HG02870 (cell line): Measurements from ENCODE around the gene SERPINA5.
"Not testable (repeated sequence)": the region's sequence is repeated elsewhere in the genome, so short reads cannot be mapped to it uniquely, and the experiment has no call there.

ENCODE experiments used
- ATAC-seq: cut with Tn5 transposase; IDR thresholded peaks from one replicate; pipeline ENCODE4 v1.9.1; 2021; ENCODE audit warnings: mild to moderate bottlenecking, moderate library complexity; ENCODE audit not compliant: unreplicated experiment

The SERPINA5 gene

DNA sequence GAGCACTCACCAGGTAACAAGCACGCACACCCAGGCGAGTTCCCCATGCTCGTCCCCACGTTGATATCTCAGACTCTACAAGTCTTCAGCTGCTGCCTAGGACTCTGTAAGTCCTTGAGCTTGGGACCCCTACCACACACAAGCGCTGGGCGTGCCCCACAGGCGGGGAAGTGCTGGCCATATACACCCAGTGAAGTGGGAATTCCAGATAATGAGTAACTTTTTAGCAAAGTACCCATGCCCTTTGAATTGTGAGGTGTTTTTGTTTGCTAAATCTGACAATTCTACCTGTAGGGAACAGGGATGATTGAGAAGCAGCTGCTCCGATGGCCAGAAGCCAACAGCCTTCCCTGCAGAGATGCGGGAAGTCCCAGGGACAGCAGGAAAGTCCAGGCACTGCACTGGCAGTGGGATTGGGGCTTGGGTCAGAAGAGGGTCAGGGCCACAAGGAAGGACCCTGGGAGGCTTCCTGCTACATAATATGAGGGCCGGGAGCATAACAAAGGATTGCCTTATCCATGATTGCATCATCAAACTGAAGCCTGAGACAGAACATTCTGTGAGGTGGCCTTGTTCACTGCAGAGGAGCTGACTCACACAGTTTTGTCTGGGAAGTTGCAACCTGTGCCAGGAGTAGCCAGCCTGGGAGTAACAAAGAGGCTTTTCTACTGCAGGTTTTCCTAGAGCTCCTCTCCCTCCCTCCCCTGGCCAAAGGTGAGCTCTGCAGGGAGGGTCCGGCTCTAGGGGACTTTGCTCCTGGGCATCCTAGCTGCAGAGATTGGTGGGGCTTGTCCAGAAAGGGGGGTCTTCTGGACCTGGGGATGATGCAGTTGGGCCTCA, 17.8 kb downstream of the SERPINA5 start:
- ATAC-seq: no peak

DNA sequence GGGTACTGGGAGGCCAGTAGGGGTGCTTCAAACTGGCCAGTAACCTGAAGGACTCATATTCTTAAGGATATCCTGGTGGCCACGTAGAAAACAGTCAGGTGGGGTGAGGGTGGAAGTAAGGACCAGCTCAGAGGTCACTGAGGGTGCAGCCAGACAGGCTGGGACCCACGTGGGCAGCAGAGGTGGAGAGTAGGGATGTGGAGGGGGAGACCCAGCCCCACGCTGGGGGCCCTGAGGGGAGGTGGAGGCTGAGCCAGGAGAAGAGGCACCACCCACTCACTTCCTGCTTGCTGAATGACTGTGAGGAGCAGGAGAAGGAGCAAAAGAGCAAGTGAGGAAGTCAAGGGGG, 18.4 kb downstream of the SERPINA5 start:
- no peak for ATAC-seq

DNA sequence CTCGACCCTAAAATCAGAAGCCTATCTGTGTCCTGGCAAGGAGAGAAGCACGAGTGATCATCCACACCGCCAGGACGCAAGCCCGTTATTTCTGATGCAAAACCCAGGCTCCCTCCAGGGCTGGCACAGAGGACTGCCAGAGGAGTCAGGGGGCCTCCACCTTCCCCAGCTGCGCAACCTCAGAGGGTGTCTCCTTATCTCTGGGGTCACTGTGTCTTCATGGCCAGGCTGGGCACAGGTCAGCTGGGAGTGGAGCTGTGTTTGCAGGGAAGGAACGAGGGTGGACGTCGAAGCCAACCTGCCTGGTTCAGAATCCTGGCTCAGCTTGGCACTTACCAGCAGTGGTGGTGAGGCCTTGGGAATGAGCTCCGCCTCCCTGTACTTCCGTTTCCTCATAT, 18.9 kb downstream of the SERPINA5 start:
- ATAC-seq: no peak

DNA sequence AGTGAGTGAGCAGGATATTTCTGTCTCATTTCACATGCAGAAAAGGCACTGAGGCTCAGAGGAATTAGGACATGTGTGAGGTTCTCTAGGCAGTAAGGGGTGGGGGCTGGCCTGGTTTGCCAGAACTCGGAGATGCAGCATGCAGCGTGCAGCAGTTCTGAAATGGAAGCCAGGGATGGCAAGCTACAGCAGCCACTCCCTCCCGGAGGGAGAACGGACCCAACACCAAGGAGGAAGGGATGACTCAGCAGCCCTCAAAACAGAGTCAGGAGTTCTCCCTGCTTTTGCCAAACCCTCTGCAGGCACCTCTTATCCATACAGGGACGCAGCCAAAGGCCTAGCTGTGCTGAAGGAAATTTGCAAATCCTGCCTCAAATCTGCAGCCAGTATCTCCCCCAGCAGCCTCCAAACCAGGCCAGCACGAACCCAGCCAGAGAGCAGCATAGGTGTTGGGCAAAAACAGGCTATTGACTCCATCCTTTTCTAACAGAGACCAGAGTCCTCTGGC, 20.7 kb downstream of the SERPINA5 start:
- ATAC-seq: no peak

DNA sequence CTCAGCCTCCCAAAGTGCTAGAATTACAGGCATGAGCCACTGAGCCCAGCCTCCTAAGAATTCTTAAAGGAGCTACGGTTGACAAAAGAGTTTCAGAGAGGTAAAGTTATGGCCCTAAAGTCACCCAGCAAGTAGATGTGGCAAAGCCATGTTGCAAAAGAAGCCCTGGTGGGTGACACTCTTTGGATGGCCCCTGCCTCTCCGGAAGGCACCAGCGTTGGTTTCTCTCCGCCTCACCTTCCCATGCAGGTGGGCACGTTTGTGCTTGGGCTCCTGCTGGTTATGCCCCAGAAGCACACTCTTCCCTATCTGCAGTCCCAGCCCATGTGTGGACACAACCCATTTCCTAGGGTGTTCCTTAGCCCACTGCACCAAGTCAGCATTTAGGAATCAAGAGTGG, 21.5 kb downstream of the SERPINA5 start:
- ATAC-seq: no peak

DNA sequence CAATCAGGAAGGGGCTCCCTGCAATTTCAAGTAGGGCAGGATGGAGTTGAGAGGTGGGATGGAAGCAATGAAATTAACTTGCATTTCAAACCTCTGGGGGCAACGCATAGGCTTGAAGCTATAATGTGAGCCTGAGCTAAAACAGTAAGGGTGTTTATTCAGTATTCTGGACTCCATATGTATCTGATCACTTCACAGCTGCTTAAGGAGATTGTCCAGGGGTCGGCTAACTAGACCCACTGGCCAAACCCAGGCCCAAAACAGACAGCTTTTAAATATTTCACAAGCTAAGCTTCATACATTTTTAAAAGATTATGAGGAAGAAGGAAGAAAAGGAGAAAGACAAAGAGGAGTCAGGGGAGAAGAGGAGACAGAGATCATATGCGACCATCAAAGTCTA, 24.1 kb downstream of the SERPINA5 start:
- no peak for ATAC-seq

DNA sequence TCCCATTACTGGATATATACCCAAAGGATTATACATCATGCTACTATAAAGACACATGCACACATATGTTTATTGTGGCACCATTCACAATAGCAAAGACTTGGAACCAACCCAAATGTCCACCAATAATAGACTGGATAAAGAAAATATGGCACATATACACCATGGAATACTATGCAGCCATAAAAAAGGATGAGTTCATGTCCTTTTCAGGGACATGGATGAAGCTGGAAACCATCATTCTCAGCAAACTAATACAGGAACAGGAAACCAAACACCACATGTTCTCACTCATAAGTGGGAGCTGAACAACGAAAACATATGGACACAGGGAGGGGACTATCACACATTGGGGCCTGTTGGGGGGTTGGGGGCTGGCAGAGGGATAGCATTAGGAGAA, 27.7 kb downstream of the SERPINA5 start:
- ATAC-seq: not testable (repeated sequence)

DNA sequence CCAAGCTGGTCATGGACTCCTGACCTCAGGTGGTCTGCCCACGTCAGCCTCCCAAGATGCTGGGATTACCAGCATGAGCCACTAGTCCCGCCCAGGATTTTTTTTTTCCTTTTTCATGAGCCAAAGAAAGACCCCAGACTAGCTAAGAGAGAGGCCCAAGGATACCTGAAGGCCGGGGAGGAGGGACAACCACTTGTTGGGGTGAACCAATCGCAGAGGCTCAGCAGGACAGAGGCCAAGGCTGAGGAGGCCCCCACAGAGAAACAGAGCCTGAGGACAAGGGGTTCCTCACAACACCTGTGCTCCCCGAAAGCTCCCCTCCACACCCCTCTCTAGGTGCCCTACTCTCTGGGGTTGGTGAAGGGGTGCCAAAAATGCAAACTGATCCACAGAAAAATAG, 30.0 kb downstream of the SERPINA5 start:
- no peak for ATAC-seq

DNA sequence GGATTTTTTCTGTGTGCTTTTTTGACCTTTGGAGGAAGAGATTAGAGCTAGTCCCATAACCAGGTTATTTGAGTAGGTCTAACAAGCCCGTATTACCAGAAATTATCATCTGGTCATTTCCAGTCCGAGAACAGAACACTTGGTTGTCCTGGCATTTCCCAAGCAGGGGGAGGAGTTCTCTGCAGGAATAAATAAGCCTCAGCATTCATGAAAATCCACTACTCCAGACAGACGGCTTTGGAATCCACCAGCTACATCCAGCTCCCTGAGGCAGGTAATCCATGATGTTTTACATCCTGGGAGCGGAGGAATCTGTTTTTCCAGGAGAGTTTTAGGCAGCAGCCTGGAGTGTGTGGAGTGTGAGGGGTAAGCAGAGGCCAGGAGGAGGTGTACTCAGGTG, 30.9 kb downstream of the SERPINA5 start, which contains the start of gene SERPINA3:
Gene SERPINA3 (plus strand): TSS at position 218 of the 400 bp plus-strand sequence. CDS start 2,051 bp downstream, outside the sequence.
- no peak for ATAC-seq

DNA sequence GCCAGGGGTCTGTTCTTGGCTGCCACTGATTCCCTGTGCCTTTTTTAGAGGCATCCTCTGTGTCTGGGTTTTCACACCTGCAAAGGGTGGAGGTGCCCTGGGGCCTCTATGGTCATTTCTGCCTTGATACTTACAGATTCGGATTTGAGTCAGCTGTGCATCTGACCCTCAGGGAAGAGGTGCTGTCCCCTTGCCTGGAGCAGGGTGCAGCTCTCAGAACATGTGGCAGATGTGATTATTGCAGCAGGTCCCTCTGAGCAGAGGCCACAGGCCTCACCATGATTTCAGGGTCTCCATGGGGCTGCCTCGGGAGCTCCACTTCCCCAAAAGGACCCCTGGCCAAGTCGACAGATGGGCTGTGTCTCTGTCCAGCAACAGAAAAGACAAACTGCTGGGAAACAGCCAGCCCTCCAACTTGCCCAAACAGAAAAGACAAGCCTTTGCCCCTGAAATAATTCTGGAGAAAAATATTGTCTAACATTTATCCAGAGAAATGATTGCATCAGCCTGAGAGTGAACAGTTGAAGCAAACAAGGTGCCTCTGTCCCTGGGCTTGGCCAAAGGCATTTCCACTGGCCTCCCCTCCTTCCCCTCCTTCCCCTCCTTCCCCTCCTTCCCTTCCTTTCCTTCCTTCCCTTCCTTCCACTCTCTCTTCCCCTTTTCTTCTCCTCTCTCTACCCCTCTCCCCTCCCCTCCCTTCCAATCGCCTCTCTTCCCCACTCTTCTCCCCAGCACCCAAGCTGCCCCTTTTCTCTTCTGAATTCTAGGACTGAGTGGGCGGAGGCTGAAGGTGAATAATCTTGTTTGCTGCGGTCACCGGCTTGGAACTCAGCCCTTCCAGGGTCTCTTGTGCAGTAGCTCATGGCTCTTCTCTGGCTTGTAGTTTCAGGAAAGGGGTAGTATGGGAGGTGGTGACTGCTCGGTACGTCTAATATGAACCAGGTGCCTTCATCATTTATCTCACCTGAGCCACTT, 31.6 kb downstream of the SERPINA5 start:
- no peak for ATAC-seq

DNA sequence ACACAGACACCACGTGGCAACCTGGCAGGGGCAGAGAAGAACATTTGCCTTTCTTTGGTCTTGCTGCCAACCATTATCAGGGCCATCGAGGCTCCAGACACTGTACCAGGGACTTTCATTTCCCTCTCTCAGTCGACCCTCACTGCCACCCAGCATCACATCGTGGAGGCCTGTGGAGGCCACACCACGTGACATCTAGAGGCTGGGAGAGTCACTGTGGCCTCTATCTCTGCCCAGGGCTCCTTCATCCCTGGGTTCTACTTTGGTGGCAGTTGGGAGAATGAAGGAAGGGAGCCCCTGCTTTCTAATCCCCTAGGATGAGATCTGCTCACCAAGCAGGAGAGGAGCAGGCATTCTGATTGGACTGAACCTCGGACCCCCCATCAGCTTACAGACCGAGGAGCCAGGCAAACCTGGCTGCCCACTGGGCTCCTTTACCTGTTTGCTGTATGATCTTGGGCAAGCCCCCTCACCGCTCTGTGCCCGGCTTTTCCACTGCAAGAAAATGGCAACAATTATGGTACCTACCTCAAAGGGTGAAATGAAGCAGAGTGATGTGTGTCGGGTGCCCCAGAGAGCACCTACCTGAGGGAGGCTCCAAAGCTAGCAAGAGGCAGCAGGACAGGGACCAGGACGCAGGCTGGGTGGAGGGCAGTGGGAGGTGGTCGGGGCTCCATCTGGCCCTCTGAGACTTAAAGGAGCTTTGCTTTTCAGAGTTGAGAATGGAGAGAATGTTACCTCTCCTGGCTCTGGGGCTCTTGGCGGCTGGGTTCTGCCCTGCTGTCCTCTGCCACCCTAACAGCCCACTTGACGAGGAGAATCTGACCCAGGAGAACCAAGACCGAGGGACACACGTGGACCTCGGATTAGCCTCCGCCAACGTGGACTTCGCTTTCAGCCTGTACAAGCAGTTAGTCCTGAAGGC, 32.8 kb downstream of the SERPINA5 start:
- no peak for ATAC-seq

DNA sequence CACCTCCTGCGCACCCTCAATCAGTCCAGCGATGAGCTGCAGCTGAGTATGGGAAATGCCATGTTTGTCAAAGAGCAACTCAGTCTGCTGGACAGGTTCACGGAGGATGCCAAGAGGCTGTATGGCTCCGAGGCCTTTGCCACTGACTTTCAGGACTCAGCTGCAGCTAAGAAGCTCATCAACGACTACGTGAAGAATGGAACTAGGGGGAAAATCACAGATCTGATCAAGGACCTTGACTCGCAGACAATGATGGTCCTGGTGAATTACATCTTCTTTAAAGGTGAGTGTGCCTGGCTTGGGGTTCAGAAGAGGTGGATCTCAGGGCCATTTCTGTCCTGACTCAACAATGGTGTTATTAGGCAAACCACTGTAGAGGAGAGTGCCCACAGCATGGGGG, 33.6 kb downstream of the SERPINA5 start:
- no peak for ATAC-seq

DNA sequence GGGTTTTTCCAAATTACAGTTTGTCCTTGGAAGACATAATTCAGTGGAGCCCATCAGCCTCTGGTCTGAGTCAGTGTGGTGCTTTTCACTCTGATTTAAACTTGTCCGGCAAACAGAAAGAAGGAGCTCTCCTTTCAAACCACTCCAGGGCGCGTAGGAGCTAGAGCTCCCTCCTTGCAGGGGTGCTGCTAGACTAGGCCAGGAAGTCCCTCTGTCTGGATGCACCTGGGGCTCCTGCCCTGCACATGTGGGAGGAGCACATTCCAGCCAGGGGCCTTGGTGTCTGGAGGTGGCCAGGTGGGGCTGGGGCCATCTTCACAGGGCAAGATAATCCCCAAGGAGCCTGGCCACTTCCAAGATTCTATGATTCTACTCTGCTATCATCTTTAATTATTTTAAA, 34.0 kb downstream of the SERPINA5 start:
- no peak for ATAC-seq

DNA sequence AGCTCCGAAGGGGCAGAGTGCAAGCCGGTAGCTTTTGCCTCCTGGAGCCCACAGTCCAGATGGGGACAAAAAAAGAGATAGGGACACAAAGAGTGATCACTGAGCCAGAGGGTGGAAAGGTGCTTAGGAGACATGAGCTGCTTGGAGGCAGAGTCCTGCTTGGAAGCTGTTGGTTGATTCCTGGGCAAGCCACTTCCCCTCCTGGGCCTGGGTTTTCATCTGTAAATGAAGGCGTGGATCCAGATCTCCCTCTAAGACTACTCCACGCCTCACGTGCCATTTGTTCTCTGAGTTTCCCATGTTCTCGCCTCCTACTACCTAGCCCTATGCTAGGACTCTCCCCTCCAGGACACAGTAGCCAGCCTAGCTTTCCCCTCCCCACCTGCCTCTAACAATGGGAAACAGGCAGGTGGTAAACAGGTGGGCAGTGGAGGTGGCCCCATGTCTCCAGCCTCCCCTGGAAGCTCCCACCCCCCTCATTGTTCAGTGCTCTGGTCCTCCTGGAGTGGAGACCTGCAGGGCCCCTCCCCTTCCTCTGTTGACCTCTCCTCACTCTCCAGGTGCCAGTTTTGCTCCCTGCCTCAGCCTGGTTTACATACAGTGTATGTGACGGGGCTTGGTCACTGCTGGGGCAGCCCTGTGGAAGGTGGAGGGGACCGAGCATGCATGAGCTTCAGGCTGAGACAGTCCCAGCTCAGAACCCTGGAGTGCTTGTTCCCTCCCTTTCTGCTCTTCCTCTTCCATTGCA, 34.8 kb downstream of the SERPINA5 start:
- no peak for ATAC-seq

DNA sequence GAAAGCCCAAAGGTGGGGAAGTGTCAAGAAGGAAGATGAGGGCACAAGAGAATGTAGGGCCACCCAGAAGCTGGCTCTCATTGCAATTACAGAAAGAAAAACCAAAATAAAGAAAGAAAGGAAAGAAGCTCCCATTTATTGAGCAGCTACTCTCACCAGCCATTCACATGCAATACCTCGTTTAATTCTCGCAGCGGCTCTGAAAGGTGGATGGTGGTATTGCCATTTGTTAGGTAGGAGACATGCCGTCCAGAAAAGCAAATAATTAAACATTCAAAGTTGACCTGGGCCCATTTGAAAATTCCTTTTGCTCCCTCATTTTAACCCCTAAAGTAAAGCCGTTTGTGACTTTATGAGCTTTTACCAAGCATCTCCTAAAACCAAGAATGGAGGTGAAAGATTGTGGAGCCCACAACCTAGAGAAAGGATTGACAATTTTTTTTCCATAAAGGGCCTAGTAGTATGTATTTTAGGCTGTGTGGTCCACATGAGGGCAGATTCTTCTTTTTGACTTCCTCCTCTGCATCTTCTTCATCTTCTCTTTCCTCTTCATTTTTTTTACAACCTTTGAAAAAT, 36.2 kb downstream of the SERPINA5 start:
- ATAC-seq: no peak

DNA sequence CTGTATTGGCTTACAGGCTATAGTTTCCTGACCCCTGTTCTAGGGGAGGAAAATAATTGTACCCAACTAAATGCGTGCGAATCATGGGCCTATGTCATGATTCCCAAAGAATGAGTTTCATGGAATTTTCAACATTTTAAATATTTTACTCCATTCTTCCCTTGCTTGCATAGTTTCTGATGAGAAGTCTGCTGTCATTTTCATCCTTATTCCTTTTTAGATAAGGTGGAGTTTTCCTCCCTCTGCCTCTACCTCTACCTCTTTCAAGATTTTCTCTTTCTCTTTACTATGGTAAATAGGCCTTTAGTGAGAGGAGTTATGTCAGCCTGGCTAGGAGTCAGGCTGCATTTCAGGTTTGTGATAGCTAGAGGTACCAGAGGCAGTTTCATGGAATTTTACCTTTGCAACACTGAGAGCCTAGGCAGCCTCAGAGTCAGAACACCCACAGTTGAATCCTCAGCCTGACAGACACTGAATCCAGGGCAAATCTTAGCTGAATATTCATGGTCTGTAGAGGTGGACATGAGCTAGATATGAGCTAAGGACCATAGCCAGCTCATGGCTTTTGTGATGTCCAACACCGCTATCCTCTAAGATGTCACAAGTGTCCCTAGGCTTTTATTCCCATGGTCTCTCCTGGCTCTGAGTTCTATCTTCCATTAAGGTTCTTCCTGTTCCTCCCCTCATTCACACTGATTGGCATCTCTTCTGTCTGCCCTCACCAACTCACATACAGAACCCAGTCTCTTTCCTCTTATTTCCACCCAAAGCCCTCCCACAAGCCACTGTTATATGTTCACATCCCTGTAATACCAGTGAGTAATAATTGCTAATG, 37.0 kb downstream of the SERPINA5 start:
- no peak for ATAC-seq

DNA sequence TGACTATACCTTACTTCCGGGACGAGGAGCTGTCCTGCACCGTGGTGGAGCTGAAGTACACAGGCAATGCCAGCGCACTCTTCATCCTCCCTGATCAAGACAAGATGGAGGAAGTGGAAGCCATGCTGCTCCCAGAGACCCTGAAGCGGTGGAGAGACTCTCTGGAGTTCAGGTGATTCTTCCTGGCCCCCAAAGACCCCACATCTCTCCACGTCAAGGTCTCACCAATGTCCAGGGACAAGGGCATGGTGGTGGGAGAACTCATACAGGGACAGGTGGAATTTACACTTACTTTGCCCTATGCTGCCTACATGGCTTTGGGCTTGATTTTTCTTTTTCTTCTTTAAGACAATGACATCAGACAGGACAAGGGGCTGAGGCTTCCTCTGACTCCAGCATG, 38.1 kb downstream of the SERPINA5 start:
- no peak for ATAC-seq

DNA sequence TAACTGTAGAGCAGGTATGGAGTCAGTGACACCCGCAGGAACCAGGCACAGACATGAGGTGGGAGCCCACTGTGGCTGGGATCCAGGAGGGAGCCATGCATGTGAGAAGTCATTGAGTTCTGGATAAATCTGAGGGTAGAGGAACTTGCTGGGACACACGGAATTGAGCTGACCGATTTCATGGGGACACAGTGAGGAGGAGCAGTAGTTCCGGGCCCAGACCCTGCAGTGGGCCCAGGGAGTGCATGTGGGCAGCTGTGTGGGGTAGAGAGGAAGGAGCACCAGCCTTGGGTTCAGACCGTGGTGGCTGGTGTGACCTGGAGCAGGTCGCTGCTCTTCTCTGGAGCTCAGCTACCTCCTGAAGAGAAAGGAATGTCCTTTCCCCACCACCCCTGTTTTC, 39.4 kb downstream of the SERPINA5 start:
- ATAC-seq: no peak
